Ishikawa (cell line): ENCODE measurements around the gene LMTK2.

ENCODE experiments used
- EP300 ChIP-seq: IDR thresholded peaks from 2 replicates; pipeline ENCODE4 v1.6.1; 2012; ENCODE audit warnings: borderline replicate concordance
- FOXM1 ChIP-seq: IDR thresholded peaks from 2 replicates; pipeline ENCODE4 v1.6.1; 2012; ENCODE audit warnings: low read depth, borderline replicate concordance
- NFIC ChIP-seq: IDR thresholded peaks from 2 replicates; pipeline ENCODE4 v1.6.1; 2012

DNA sequence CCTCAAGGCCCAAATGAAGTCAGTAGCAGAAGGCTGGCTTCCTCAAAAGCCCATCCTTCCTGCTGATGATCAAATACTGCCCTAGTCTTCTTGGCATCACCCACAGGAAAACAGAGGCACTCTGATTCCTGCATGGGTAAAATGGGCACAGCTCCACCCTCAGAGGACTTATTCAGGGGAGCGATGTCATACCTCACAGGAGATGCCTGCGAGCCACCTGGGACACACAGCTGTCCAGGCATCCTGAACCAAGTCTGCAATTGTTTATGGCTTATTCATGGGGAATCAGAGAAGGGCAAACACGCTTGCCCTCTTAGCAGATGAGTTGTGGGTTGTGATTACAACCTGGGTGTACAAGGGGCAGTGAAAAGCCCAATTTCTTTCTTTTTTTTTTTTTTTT lies 22.0 kb upstream of the LMTK2 start:
- TF ChIP-seq EP300 (no peak), FOXM1 (no peak), NFIC (no peak)
